ENCODE measurements around the gene PLAAT5.
"Not testable (repeated sequence)": the region's sequence is repeated elsewhere in the genome, so short reads cannot be mapped to it uniquely, and the experiment has no call there.

PLAAT5 gene

GRCh38 chr11:63478896-63479295 lies 12.1 kb downstream of the PLAAT5 start:
- no peak overlapping the region for H3K27ac Mint-ChIP-seq
- H3K4me1 Mint-ChIP-seq (ENCODE audit: low read depth) = no peaks in the 10 kb centered on the region
- H3K36me3 Mint-ChIP-seq (ENCODE audit: low read depth) = no peaks in the 10 kb centered on the region
- H3K27me3 Mint-ChIP-seq (ENCODE audit: low read depth) = peaks cover 44% of the 10 kb centered on the region
- H3K4me3 Mint-ChIP-seq = no peak overlapping the region
- H3K9me3 Mint-ChIP-seq = peaks cover 15% of the 10 kb centered on the region

GRCh38 chr11:63476618-63477017 lies 14.3 kb downstream of the PLAAT5 start:
- H3K27ac Mint-ChIP-seq = no peak overlapping the region
- H3K4me3 Mint-ChIP-seq = no peak overlapping the region
- no peaks in the 10 kb centered on the region for H3K4me1 Mint-ChIP-seq (ENCODE audit: low read depth)
- H3K27me3 Mint-ChIP-seq (ENCODE audit: low read depth) = peaks cover 30% of the 10 kb centered on the region
- peaks cover 13% of the 10 kb centered on the region for H3K9me3 Mint-ChIP-seq
- H3K36me3 Mint-ChIP-seq (ENCODE audit: low read depth) = no peaks in the 10 kb centered on the region

GRCh38 chr11:63472372-63472771 lies 18.6 kb downstream of the PLAAT5 start:
- peaks cover 31% of the 10 kb centered on the region for H3K27me3 Mint-ChIP-seq (ENCODE audit: low read depth)
- no peak overlapping the region for H3K27ac Mint-ChIP-seq
- no peak overlapping the region for H3K4me3 Mint-ChIP-seq
- H3K9me3 Mint-ChIP-seq = peaks cover 17% of the 10 kb centered on the region
- H3K4me1 Mint-ChIP-seq (ENCODE audit: low read depth) = no peaks in the 10 kb centered on the region
- no peaks in the 10 kb centered on the region for H3K36me3 Mint-ChIP-seq (ENCODE audit: low read depth)

DNA sequence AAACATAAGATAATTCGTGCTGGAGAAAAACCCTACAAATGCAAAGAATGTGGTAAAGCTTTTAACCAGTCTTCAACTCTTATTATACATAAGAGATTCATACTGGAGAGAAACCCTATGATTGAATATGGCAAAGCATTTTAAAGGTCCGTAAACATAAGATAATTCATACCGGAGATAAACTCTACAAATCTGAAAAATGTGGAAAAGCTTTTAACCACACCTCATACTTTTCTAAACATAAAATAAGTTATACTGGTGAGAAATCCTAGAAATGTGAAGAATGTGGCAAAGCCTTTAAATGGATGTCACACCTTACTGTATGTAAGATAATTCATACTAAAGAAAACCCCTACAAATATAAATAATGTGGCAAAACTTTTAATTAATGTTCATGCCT lies 20.7 kb downstream of the PLAAT5 start:
- Mint-ChIP-seq H3K27me3 (ENCODE audit: low read depth) (peaks cover 23% of the 10 kb centered on the region), H3K9me3 (peaks cover 4% of the 10 kb centered on the region), H3K27ac (no peak overlapping the region), H3K36me3 (ENCODE audit: low read depth) (no peaks in the 10 kb centered on the region), H3K4me1 (ENCODE audit: low read depth) (no peaks in the 10 kb centered on the region), H3K4me3 (no peak overlapping the region)

DNA sequence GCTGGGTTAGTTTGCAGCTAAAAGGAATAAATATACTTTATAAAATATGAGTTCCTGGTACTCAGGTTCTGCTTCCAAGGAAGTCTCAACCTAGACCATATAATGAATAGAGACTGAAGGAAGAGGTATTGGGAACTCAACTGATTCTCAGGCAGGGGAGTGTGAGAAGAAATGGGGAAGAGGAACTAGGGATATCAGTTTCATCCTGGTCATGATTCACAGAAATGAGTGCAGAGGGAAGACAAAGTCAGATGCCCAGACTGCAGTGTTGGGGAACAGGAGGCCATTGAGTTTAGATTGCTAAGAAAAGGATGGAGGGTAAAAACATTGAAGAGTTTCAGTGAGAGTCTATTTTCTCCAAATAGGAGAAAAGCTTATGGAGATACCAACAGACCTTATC lies 28.8 kb downstream of the PLAAT5 start:
- Mint-ChIP-seq H3K27ac (no peak overlapping the region), H3K27me3 (ENCODE audit: low read depth) (peaks cover 10% of the 10 kb centered on the region), H3K4me1 (ENCODE audit: low read depth) (no peaks in the 10 kb centered on the region), H3K9me3 (no peaks in the 10 kb centered on the region), H3K36me3 (ENCODE audit: low read depth) (no peaks in the 10 kb centered on the region), H3K4me3 (no peak overlapping the region)

- Mint-ChIP-seq H3K9me3 (no peaks in the 10 kb centered on the region), H3K27me3 (ENCODE audit: low read depth) (peaks cover 9% of the 10 kb centered on the region), H3K36me3 (ENCODE audit: low read depth) (no peaks in the 10 kb centered on the region)
Observed at GRCh38 chr11:63459586-63459985, 31.4 kb downstream of the PLAAT5 start.

DNA sequence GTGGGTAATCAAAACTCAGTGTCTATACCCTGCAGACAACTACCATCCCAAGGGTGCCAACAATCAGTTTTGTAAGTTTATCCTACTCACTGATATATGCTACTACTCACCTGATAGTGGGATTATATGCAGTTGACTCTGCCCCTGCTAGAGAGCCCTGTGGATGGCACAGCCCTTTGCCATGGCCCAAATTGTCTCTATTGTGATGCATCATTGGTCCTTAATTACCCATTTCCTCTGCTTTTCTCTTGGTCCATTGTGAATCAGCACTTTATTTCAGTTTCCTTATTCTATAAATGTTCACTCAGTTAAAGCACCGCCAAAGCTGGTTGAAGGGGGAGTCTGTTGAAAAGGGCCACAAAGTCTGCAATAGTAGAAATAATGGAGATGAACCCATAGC lies 42.3 kb downstream of the PLAAT5 start:
- Mint-ChIP-seq H3K27me3 (ENCODE audit: low read depth) (peaks cover 21% of the 10 kb centered on the region), H3K9me3 (no peaks in the 10 kb centered on the region), H3K4me1 (ENCODE audit: low read depth) (peaks cover 15% of the 10 kb centered on the region), H3K4me3 (no peak overlapping the region), H3K36me3 (ENCODE audit: low read depth) (no peaks in the 10 kb centered on the region), H3K27ac (no peak overlapping the region)

More at GRCh38 chr11:63459586-63459985, 31.4 kb downstream of the PLAAT5 start:
- Mint-ChIP-seq H3K27ac (no peak overlapping the region), H3K4me1 (ENCODE audit: low read depth) (no peaks in the 10 kb centered on the region), H3K4me3 (no peak overlapping the region)

GRCh38 chr11:63445720-63446119 lies 45.2 kb downstream of the PLAAT5 start:
- Mint-ChIP-seq H3K27ac (no peak overlapping the region), H3K36me3 (ENCODE audit: low read depth) (no peaks in the 10 kb centered on the region), H3K9me3 (no peaks in the 10 kb centered on the region), H3K27me3 (ENCODE audit: low read depth) (peaks cover 7% of the 10 kb centered on the region), H3K4me3 (no peak overlapping the region), H3K4me1 (ENCODE audit: low read depth) (peaks cover 15% of the 10 kb centered on the region)

GRCh38 chr11:63445118-63445517 lies 45.8 kb downstream of the PLAAT5 start:
- H3K4me3 Mint-ChIP-seq = no peak overlapping the region
- H3K27ac Mint-ChIP-seq = no peak overlapping the region
- no peaks in the 10 kb centered on the region for H3K9me3 Mint-ChIP-seq
- peaks cover 7% of the 10 kb centered on the region for H3K27me3 Mint-ChIP-seq (ENCODE audit: low read depth)
- no peaks in the 10 kb centered on the region for H3K36me3 Mint-ChIP-seq (ENCODE audit: low read depth)
- peaks cover 15% of the 10 kb centered on the region for H3K4me1 Mint-ChIP-seq (ENCODE audit: low read depth)

DNA sequence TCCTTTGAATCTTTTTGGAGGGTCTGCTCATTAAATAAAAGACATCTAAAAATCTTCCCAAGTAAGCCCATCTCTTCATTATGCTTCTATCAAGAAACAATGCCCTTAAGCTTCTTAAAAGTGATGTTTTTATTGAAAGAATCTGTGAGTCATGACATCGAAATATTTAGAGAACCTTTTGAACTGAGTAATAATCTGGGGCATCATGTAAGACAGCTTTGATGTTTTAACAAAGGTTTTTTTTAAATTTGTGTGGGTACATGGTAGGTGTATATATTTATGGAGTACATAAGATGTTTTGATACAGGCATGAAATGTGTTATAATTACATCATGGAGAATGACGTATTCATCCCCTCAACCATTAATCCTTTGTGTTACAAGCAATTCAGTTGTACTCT lies 46.8 kb downstream of the PLAAT5 start:
- no peaks in the 10 kb centered on the region for H3K36me3 Mint-ChIP-seq (ENCODE audit: low read depth)
- H3K27ac Mint-ChIP-seq = no peak overlapping the region
- H3K27me3 Mint-ChIP-seq (ENCODE audit: low read depth) = peaks cover 7% of the 10 kb centered on the region
- H3K9me3 Mint-ChIP-seq = no peaks in the 10 kb centered on the region
- peaks cover 15% of the 10 kb centered on the region for H3K4me1 Mint-ChIP-seq (ENCODE audit: low read depth)
- no peak overlapping the region for H3K4me3 Mint-ChIP-seq

DNA sequence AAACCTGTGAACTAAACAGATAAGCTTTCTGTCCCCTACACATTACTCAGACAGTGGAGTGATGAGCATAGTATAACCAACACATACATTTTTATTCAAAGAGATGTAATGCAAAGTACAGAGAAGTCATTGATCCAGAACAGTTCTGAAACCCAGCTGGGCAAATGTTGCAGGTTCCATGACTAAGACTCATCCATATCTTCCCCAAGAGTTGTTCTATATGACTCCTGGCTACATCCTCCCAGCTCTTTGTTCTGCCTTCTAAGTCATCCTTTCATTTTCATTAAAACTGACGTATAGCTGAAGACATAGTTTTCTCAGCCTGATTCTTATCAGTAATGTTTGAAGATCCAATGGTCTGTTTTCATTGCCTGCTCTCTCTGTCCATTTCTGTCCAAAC lies 47.3 kb downstream of the PLAAT5 start:
- peaks cover 7% of the 10 kb centered on the region for H3K27me3 Mint-ChIP-seq (ENCODE audit: low read depth)
- peaks cover 14% of the 10 kb centered on the region for H3K4me1 Mint-ChIP-seq (ENCODE audit: low read depth)
- H3K27ac Mint-ChIP-seq = no peak overlapping the region
- no peaks in the 10 kb centered on the region for H3K36me3 Mint-ChIP-seq (ENCODE audit: low read depth)
- no peaks in the 10 kb centered on the region for H3K9me3 Mint-ChIP-seq
- H3K4me3 Mint-ChIP-seq = no peak overlapping the region

GRCh38 chr11:63435831-63436230 lies 55.1 kb downstream of the PLAAT5 start:
- not testable (repeated sequence) for H3K4me3 Mint-ChIP-seq; H3K4me1 Mint-ChIP-seq (ENCODE audit: low read depth); H3K36me3 Mint-ChIP-seq (ENCODE audit: low read depth); H3K27ac Mint-ChIP-seq; H3K27me3 Mint-ChIP-seq (ENCODE audit: low read depth); H3K9me3 Mint-ChIP-seq

DNA sequence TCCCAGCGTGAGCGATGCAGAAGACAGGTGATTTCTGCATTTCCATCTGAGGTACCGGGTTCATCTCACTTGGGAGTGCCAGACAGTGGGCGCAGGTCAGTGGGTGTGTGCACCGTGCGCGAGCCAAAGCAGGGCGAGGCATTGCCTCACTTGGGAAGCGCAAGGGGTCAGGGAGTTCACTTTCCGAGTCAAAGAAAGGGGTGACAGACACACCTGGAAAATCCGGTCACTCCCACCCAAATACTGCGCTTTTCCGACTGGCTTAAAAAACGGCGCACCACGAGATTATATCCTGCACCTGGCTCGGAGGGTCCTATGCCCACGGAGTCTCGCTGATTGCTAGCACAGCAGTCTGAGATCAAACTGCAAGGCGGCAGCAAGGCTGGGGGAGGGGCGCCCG lies 55.6 kb downstream of the PLAAT5 start:
- not testable (repeated sequence) for H3K4me1 Mint-ChIP-seq (ENCODE audit: low read depth); H3K9me3 Mint-ChIP-seq; H3K27ac Mint-ChIP-seq; H3K4me3 Mint-ChIP-seq; H3K36me3 Mint-ChIP-seq (ENCODE audit: low read depth); H3K27me3 Mint-ChIP-seq (ENCODE audit: low read depth)

DNA sequence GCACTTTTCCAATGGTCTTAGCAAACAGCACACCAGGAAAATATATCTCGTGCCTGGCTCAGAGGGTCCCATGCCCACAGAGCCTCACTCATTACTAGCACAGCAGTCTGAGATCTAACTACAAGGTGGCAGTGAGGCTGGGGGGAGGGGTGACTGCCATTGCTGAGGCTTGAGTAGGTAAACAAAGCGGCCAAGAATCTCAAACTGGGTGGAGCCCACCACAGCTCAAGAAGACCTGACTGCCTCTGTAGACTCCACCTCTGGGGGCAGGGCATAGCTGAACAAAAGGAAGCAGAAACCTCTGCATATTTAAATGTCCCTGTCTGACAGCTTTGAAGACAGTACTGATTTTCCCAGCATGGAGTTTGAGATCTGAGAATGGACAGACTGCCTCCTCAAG lies 60.2 kb downstream of the PLAAT5 start:
- H3K9me3 Mint-ChIP-seq; H3K36me3 Mint-ChIP-seq (ENCODE audit: low read depth); H3K4me1 Mint-ChIP-seq (ENCODE audit: low read depth); H3K27ac Mint-ChIP-seq; H3K4me3 Mint-ChIP-seq: not testable (repeated sequence)
- H3K27me3 Mint-ChIP-seq (ENCODE audit: low read depth) = peaks cover 15% of the 10 kb centered on the region

DNA sequence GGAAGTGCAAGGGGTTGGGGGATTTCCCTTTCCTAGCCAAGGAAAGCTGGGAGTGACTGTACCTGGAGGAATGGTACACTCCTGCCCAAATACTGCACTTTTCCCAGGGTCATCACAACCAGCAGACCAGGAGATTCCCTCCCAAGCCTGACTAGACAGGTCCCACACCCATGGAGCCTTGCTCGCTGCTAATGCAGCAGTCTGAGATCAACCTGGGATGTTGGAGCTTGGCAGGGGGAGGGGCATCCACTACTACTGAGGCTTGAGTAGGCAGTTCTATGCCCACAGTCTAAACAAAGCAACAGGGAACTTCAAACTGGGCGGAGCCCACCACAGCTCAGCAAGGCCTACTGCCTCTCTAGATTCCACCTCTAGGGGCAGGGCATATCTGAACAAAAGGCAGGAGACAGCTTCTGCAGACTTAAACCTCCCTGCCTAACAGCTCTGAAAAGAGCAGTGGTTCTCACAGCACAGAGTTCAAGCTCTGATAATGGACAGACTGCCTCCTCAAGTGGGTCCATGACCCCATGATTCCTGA lies 62.9 kb downstream of the PLAAT5 start:
- no peak overlapping the region for H3K27ac Mint-ChIP-seq
- H3K4me1 Mint-ChIP-seq (ENCODE audit: low read depth) = no peaks in the 10 kb centered on the region
- no peaks in the 10 kb centered on the region for H3K36me3 Mint-ChIP-seq (ENCODE audit: low read depth)
- no peak overlapping the region for H3K4me3 Mint-ChIP-seq
- H3K27me3 Mint-ChIP-seq (ENCODE audit: low read depth) = peaks cover 9% of the 10 kb centered on the region
- H3K9me3 Mint-ChIP-seq = no peaks in the 10 kb centered on the region

DNA sequence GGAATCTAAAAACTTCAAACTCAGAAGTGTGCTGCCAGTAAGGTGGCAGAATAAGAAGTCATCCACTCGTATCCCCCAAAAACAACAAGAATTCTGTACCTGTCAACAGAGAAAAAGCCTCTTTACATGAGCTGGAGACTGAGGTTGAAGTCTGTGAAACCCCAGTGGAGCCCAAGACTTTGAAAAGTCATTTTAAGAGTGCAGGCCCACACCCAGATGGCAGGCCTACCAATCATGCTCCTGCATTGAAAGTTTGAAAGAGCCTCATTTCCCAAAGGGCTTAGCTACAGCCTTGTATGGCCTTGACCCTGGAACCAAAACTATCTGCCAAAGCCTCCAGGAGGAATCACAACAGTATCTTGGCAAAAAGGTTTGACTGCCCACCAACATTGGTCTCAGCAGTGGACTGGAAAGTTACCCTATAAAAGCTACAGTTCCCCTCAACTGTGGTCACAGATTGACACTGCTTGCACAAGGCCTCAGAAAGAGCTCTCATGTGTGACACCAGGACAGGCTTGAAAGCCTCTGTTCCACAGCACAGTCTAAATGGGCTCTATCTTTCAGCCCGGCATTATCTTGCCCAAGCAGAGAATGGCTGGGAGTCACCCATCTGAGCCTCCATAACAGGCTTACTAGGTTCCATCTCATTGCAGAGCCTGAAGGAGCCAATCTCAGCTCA lies 73.7 kb downstream of the PLAAT5 start:
- H3K4me1 Mint-ChIP-seq (ENCODE audit: low read depth) = no peaks in the 10 kb centered on the region
- peaks cover 8% of the 10 kb centered on the region for H3K27me3 Mint-ChIP-seq (ENCODE audit: low read depth)
- H3K27ac Mint-ChIP-seq = no peak overlapping the region
- no peaks in the 10 kb centered on the region for H3K36me3 Mint-ChIP-seq (ENCODE audit: low read depth)
- peaks cover 5% of the 10 kb centered on the region for H3K9me3 Mint-ChIP-seq
- H3K4me3 Mint-ChIP-seq = no peak overlapping the region

All from T-helper 1 cell treated with Interleukin-12 subunit alpha and Interleukin-12 subunit beta and Interleukin-4 antibody, amounts not matched to agents 30 μg/mL and 1 μg/mL, for 36 hours (primary cell).